HCT116 (cell line): ENCODE measurements around the gene AAR2. TPM values are rescaled to one million over a fixed set of nuclear protein-coding genes. Genes with fewer than 3 reads are reported as not detected.

Source experiments
- ATAC-seq: fragments of 200-7000 bp; cut with Tn5 transposase; 2 replicates; pipeline ENCODE4 v1.9.1; 2020; ENCODE audit warnings: mild to moderate bottlenecking, moderate library complexity
- BruUV-seq: library from RNA; stranded (reverse); fragments of 400-500 nt; replicated peaks from 2 replicates; lab custom pipeline; 2021; lab: Mats Ljungman, UMichigan
- CTCF ChIA-PET: fragments of 300-600 bp; sonication (Branson Sonifier 250); formaldehyde crosslinking; loops from one replicate; lab custom pipeline; 2021; ENCODE audit warnings: antibody characterized with exemption; lab: Charles Lee
- POLR2A ChIA-PET: fragments of 300-600, 350-600 bp; sonication (Branson Sonifier 250); formaldehyde crosslinking; loops from one replicate; lab custom pipeline; 2021; ENCODE audit warnings: antibody characterized with exemption; lab: Charles Lee
- RAD21 ChIA-PET, 2 experiments: fragments of 300-600 bp; sonication (Branson Sonifier 250); formaldehyde crosslinking; loops; one replicate each; lab custom pipeline; 2023; ENCODE audit warnings: low total read pairs in 2 of 2; ENCODE audit not compliant: uncharacterized antibody in 2 of 2, unreplicated experiment in 2 of 2, low non-redundant PET in 1 of 2; lab: Charles Lee
- DNase-seq: peaks from one replicate; pipeline ENCODE4 v3.0.0-alpha.2; 2010; ENCODE audit warnings: low read depth, low spot score
- H2AFZ ChIP-seq: fragments of 200-600 bp; shearing (Covaris generic), sonication (generic); 2 replicates; pipeline ENCODE4 v1.6.1; 2017; ENCODE audit warnings: low read depth, mixed run types, mixed read lengths, antibody characterized with exemption, low read length; ENCODE audit not compliant: poor library complexity, severe bottlenecking
- H3K27ac ChIP-seq: 2 replicates; pipeline ENCODE4 v1.5.1; 2012; ENCODE audit warnings: low read depth, low read length
- H3K27me3 ChIP-seq: fragments of 200-600 bp; sonication (generic); 2 replicates; pipeline ENCODE4 v1.6.1; 2016; ENCODE audit warnings: mixed run types, low read length, mixed read lengths; ENCODE audit not compliant: insufficient read depth
- H3K36me3 ChIP-seq, 2 experiments: fragments of 200-500 bp in 1 of 2; fragments of 200-600 bp in 1 of 2; sonication (Bioruptor generic) in 1 of 2; sonication (generic) in 1 of 2; 2 replicates each; pipeline versions ENCODE4 v1.5.1 to v1.6.1; 2014 to 2016; ENCODE audit warnings: low read length in 2 of 2, inconsistent platforms in 1 of 2, mixed read lengths in 1 of 2, mixed run types in 1 of 2; ENCODE audit not compliant: insufficient read depth in 2 of 2, control insufficient read depth in 1 of 2
- H3K4me1 ChIP-seq, 2 experiments: fragments of 200-600 bp in 1 of 2; sonication (generic) in 1 of 2; 2 replicates each; pipeline versions ENCODE4 v1.5.1 to v1.6.1; 2012 to 2017; ENCODE audit warnings: low read length in 2 of 2, inconsistent platforms in 1 of 2, mild to moderate bottlenecking in 1 of 2, mixed read lengths in 1 of 2, mixed run types in 1 of 2, moderate library complexity in 1 of 2; ENCODE audit not compliant: insufficient read depth in 2 of 2, control insufficient read depth in 1 of 2
- H3K4me2 ChIP-seq: fragments of 200-600 bp; sonication (generic); 2 replicates; pipeline ENCODE4 v1.6.1; 2017; ENCODE audit warnings: mixed run types, low read length, mixed read lengths
- H3K4me3 ChIP-seq, 2 experiments: fragments of 200-600 bp in 1 of 2; sonication (generic) in 1 of 2; replicated peaks in 1 of 2; 2 replicates each; pipeline ENCODE4 v1.5.1; 2011 to 2016; ENCODE audit warnings: low read length in 2 of 2, control low read depth in 1 of 2, low read depth in 1 of 2, mild to moderate bottlenecking in 1 of 2, mixed read lengths in 1 of 2, mixed run types in 1 of 2
- H3K79me2 ChIP-seq: fragments of 200-600 bp; sonication (generic); 2 replicates; pipeline ENCODE4 v1.6.1; 2017; ENCODE audit warnings: mild to moderate bottlenecking, mixed run types, low read length, moderate library complexity, mixed read lengths; ENCODE audit not compliant: insufficient read depth
- H3K9ac ChIP-seq: fragments of 200-600 bp; sonication (generic); 2 replicates; pipeline ENCODE4 v1.6.1; 2016; ENCODE audit warnings: low read length, mixed read lengths
- H3K9me2 ChIP-seq: fragments of 200-600 bp; sonication (generic), shearing (Covaris generic); 2 replicates; pipeline ENCODE4 v1.6.1; 2017; ENCODE audit warnings: mixed run types, mild to moderate bottlenecking, moderate library complexity; ENCODE audit not compliant: insufficient read depth
- H3K9me3 ChIP-seq, 2 experiments: fragments of 200-500 bp in 1 of 2; fragments of 200-600 bp in 1 of 2; sonication (Bioruptor generic) in 1 of 2; sonication (generic) in 1 of 2; 2 replicates each; pipeline ENCODE4 v1.6.1; 2014 to 2017; ENCODE audit warnings: low read length in 2 of 2, mixed read lengths in 2 of 2, inconsistent platforms in 1 of 2, low read depth in 1 of 2, mild to moderate bottlenecking in 1 of 2, mixed run types in 1 of 2, moderate library complexity in 1 of 2; ENCODE audit not compliant: control insufficient read depth in 1 of 2, insufficient read depth in 1 of 2
- H4K20me1 ChIP-seq: fragments of 200-600 bp; sonication (generic), shearing (Covaris generic); 2 replicates; pipeline ENCODE4 v1.6.1; 2017; ENCODE audit warnings: mixed run types, mild to moderate bottlenecking, moderate library complexity; ENCODE audit not compliant: insufficient read depth
- CEBPB ChIP-seq: IDR thresholded peaks from 2 replicates; pipeline ENCODE4 v1.6.1; 2012; ENCODE audit warnings: low read depth
- EZH2phosphoT487 ChIP-seq: fragments of 200-600 bp; IDR thresholded peaks from 2 replicates; pipeline ENCODE4 v1.6.1; 2018; ENCODE audit warnings: antibody characterized with exemption, borderline replicate concordance
- JUND ChIP-seq: IDR thresholded peaks from 2 replicates; pipeline ENCODE4 v1.6.1; 2012
- RAD21 ChIP-seq: IDR thresholded peaks from 2 replicates; pipeline ENCODE4 v1.6.1; 2012; ENCODE audit warnings: low read depth, mild to moderate bottlenecking
- SRF ChIP-seq: IDR thresholded peaks from 2 replicates; pipeline ENCODE4 v1.6.1; 2012; ENCODE audit warnings: low read depth
- intact Hi-C: fragments of 100-400 bp; cut with micrococcal nuclease; formaldehyde crosslinking; loops from 2 replicates; pipeline ENCODE4 v1.10.0; 2022
- total RNA-seq: library from RNA; stranded (reverse); gene quantifications from one replicate; pipeline ENCODE4 v1.2.1, GENCODE V29; 2021; ENCODE audit not compliant: unreplicated experiment
- TF ChIP-seq, protein P1 (sequence below), 3 experiments: fragments of 200-600 bp in 1 of 3; sonication (generic) in 1 of 3; IDR thresholded peaks in 2 of 3; conservative IDR thresholded peaks in 1 of 3; 2 replicates each; pipeline ENCODE4 v1.5.1; 2012 to 2017; ENCODE audit warnings: low read depth in 2 of 3, low read length in 2 of 3, antibody characterized with exemption in 1 of 3, borderline replicate concordance in 1 of 3, control low read depth in 1 of 3, mild to moderate bottlenecking in 1 of 3, mixed read lengths in 1 of 3, mixed run types in 1 of 3, moderate library complexity in 1 of 3; ENCODE audit not compliant: insufficient read depth in 1 of 3

Gene AAR2
- total RNA-seq, 1 experiment from 2014 or later, result 23.3 TPM

DNA sequence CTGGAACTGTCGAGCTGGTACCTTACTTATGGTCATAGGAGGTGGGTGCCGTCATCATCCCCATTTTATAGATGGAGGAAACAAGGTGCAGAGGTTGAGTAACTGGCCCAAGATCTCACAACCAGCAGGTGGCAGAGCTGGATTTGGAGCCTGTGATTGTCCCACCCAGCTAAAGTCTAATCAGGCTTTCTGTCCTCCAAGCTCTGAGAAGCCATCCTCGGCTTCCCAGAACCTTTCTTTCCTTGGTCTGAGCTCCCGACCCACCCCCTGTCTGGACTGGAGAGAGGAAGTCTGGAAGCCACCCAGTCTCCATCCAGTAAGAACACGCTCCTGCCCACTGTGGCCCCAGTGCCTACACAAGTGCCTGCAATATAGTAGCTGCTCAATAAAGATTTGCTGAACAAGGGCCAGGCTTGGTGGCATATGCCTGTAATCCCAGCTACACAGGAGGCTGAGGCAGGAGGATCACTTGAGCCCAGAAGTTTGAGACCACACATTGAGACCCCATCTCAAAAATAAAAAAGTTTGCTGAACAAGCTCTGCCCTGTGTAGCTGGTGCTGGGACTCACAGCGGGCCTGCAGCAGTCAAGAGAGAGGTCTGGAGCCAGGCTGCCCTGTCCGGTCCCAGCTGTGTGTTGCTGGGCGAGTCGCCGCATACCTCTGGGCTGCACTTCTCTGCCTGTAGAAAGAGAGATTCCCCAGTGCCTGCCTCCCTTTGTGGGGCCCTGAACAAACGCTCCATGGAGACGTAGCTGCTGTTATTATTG lies 37.3 kb downstream of the AAR2 start:
- ChIA-PET RAD21 (interaction anchor here (0.6 to 1.6 kb wide), 5 partner anchors 110 to 166 kb away, joined by 4 to 7 read pairs (median 5); no protein-coding TSS in a partner anchor), POLR2A (interaction anchor here (0.5 kb wide), 1 partner anchor 347 kb away, joined by 4 read pairs; no protein-coding TSS in a partner anchor), CTCF (interaction anchor here (0.9 to 4.1 kb wide), 5 partner anchors 126 to 332 kb away, joined by 3 to 57 read pairs (median 4); partner anchors contain the start of gene RAB5IF)
- ATAC-seq (peak; percentile 68), DNase-seq (peak; percentile 4)
- TF ChIP-seq, protein P1, sequence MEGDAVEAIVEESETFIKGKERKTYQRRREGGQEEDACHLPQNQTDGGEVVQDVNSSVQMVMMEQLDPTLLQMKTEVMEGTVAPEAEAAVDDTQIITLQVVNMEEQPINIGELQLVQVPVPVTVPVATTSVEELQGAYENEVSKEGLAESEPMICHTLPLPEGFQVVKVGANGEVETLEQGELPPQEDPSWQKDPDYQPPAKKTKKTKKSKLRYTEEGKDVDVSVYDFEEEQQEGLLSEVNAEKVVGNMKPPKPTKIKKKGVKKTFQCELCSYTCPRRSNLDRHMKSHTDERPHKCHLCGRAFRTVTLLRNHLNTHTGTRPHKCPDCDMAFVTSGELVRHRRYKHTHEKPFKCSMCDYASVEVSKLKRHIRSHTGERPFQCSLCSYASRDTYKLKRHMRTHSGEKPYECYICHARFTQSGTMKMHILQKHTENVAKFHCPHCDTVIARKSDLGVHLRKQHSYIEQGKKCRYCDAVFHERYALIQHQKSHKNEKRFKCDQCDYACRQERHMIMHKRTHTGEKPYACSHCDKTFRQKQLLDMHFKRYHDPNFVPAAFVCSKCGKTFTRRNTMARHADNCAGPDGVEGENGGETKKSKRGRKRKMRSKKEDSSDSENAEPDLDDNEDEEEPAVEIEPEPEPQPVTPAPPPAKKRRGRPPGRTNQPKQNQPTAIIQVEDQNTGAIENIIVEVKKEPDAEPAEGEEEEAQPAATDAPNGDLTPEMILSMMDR (IDR thresholded peaks at IDR 0.05 in 2 of 3, conservative IDR thresholded peaks at IDR 0.05 in 1 of 3; ENCODE audit: borderline replicate concordance in 1 of 3, insufficient read depth in 1 of 3, low read depth in 2 of 3, low read length in 2 of 3), result peak; percentile 42 to 48 (median 47); a peak in 5 of 6 replicates
- TF ChIP-seq EZH2phosphoT487 (no peak), JUND (no peak), CEBPB (no peak), SRF (no peak), RAD21 (peak; percentile 66)
- no peak overlapping the region for H3K4me3 ChIP-seq
- no peaks in the 10 kb centered on the region for H3K27me3 ChIP-seq
- H3K4me2 ChIP-seq, result no peak overlapping the region
- H2AFZ ChIP-seq, result no peak overlapping the region
- no peaks in the 10 kb centered on the region for H3K9me3 ChIP-seq
- H3K4me1 ChIP-seq, result no peaks in the 10 kb centered on the region
- no peak overlapping the region for H3K27ac ChIP-seq
- intact Hi-C loops, result loop anchor here (1.0 kb wide), 1 partner anchor 166 kb away; no protein-coding TSS in a partner anchor
- no peaks in the 10 kb centered on the region for H3K36me3 ChIP-seq
- no TSS peak for BruUV-seq
- no peak overlapping the region for H3K9ac ChIP-seq
- no peaks in the 10 kb centered on the region for H3K79me2 ChIP-seq
- H3K9me2 ChIP-seq, result no peaks in the 10 kb centered on the region
- no peaks in the 10 kb centered on the region for H4K20me1 ChIP-seq
